GM23338 (cell line): ENCODE measurements around the gene KLHL4. TPM values are rescaled to one million over a fixed set of nuclear protein-coding genes. Genes with fewer than 3 reads are reported as not detected.
"Not testable (repeated sequence)": the region's sequence is repeated elsewhere in the genome, so short reads cannot be mapped to it uniquely, and the experiment has no call there.

Source experiments
- ATAC-seq: fragments of 200-7000 bp; cut with Tn5 transposase; 3 replicates; pipeline ENCODE4 v1.9.1; 2020
- DNase-seq: peaks from one replicate; pipeline ENCODE4 v3.0.0-alpha.2; 2015; ENCODE audit warnings: low spot score
- H2AFZ ChIP-seq: fragments of 200-600 bp; sonication (generic); 2 replicates; pipeline ENCODE4 v1.8.0; 2016; ENCODE audit warnings: antibody characterized with exemption, mild to moderate bottlenecking, moderate library complexity
- H3F3A ChIP-seq: fragments of 200-600 bp; sonication (generic); replicated peaks from 2 replicates; pipeline ENCODE4 v1.8.0; 2017; ENCODE audit warnings: antibody characterized with exemption, mixed run types, low read depth
- H3K27ac ChIP-seq: fragments of 200-600 bp; sonication (generic); 2 replicates; pipeline ENCODE4 v1.6.1; 2016; ENCODE audit warnings: low read depth
- H3K27me3 ChIP-seq: fragments of 200-600 bp; sonication (generic); 2 replicates; pipeline ENCODE4 v1.8.0; 2016; ENCODE audit warnings: mild to moderate bottlenecking, mixed run types, moderate library complexity; ENCODE audit not compliant: insufficient read depth
- H3K36me3 ChIP-seq: fragments of 200-600 bp; sonication (generic); 2 replicates; pipeline ENCODE4 v1.8.0; 2016; ENCODE audit warnings: mild to moderate bottlenecking; ENCODE audit not compliant: insufficient read depth
- H3K4me1 ChIP-seq: fragments of 200-600 bp; sonication (generic); 2 replicates; pipeline ENCODE4 v1.8.0; 2016; ENCODE audit warnings: mild to moderate bottlenecking, moderate library complexity; ENCODE audit not compliant: insufficient read depth
- H3K4me2 ChIP-seq: fragments of 200-600 bp; sonication (generic); 2 replicates; pipeline ENCODE4 v1.7.1; 2017; ENCODE audit warnings: mixed run types
- H3K4me3 ChIP-seq: fragments of 200-600 bp; sonication (generic); 2 replicates; pipeline ENCODE4 v1.6.1; 2016; ENCODE audit warnings: mixed run types
- H3K79me2 ChIP-seq: fragments of 200-600 bp; sonication (generic); replicated peaks from 2 replicates; pipeline ENCODE4 v1.8.0; 2017; ENCODE audit warnings: mild to moderate bottlenecking; ENCODE audit not compliant: insufficient read depth
- H3K9me2 ChIP-seq: fragments of 200-600 bp; sonication (generic); 2 replicates; pipeline ENCODE4 v1.8.0; 2017; ENCODE audit not compliant: insufficient read depth
- H4K20me1 ChIP-seq: fragments of 200-600 bp; sonication (generic); replicated peaks from 2 replicates; pipeline ENCODE4 v1.8.0; 2017; ENCODE audit warnings: mild to moderate bottlenecking; ENCODE audit not compliant: insufficient read depth
- H3K27ac Mint-ChIP-seq: 2 replicates; pipeline ENCODE4 v1.8.0; 2020; ENCODE audit warnings: inconsistent platforms, mild to moderate bottlenecking, moderate library complexity, mixed read lengths
- H3K27me3 Mint-ChIP-seq: 3 replicates; pipeline ENCODE4 v1.8.0; 2022; ENCODE audit warnings: low read depth, mild to moderate bottlenecking, moderate library complexity, mixed read lengths, inconsistent platforms; ENCODE audit not compliant: insufficient read depth, poor library complexity
- H3K36me3 Mint-ChIP-seq: 3 replicates; pipeline ENCODE4 v1.8.0; 2021; ENCODE audit warnings: low read depth, mild to moderate bottlenecking, inconsistent platforms, moderate library complexity, mixed read lengths
- H3K4me1 Mint-ChIP-seq: 3 replicates; pipeline ENCODE4 v1.8.0; 2020; ENCODE audit warnings: mild to moderate bottlenecking, inconsistent platforms, mixed read lengths
- H3K4me3 Mint-ChIP-seq: 3 replicates; pipeline ENCODE4 v1.8.0; 2021; ENCODE audit warnings: moderate library complexity, mild to moderate bottlenecking, inconsistent platforms, mixed read lengths
- H3K9me3 Mint-ChIP-seq: 3 replicates; pipeline ENCODE4 v1.8.0; 2020; ENCODE audit warnings: moderate library complexity, mild to moderate bottlenecking, inconsistent platforms, mixed read lengths
- CREB1 ChIP-seq: fragments of 250-450 bp; sonication (Bioruptor Pico); IDR thresholded peaks from 2 replicates; pipeline ENCODE4 v1.5.0; 2020; ENCODE audit warnings: low read depth, mild to moderate bottlenecking, moderate library complexity
- ETS1 ChIP-seq: IDR thresholded peaks from 2 replicates; pipeline ENCODE4 v1.6.1; 2016; ENCODE audit warnings: antibody characterized with exemption
- EZH2 ChIP-seq: fragments of 200-600 bp; sonication (generic); IDR thresholded peaks from one replicate; pipeline ENCODE4 v1.8.0; 2017; ENCODE audit warnings: antibody characterized with exemption, mild to moderate bottlenecking, low read depth; ENCODE audit not compliant: unreplicated experiment
- EZH2phosphoT487 ChIP-seq: fragments of 200-600 bp; sonication (generic); IDR thresholded peaks from one replicate; pipeline ENCODE4 v1.8.1; 2018; ENCODE audit warnings: antibody characterized with exemption; ENCODE audit not compliant: unreplicated experiment
- JUNB ChIP-seq: IDR thresholded peaks from one replicate; pipeline ENCODE4 v1.6.1; 2016; ENCODE audit warnings: antibody characterized with exemption; ENCODE audit not compliant: unreplicated experiment
- NANOG ChIP-seq: IDR thresholded peaks from 2 replicates; pipeline ENCODE4 v1.6.1; 2016; ENCODE audit warnings: antibody characterized with exemption, borderline replicate concordance
- POLR2AphosphoS5 ChIP-seq: IDR thresholded peaks from 2 replicates; pipeline ENCODE4 v1.6.1; 2016; ENCODE audit warnings: antibody characterized with exemption, low read depth
- ZNF114 ChIP-seq: fragments of 250-450 bp; sonication (Bioruptor Pico); IDR thresholded peaks from 2 replicates; pipeline ENCODE4 v1.5.0; 2020; ENCODE audit warnings: mild to moderate bottlenecking, moderate library complexity
- ZNF331 ChIP-seq: fragments of 250-450 bp; sonication (Bioruptor Pico); IDR thresholded peaks from 2 replicates; pipeline ENCODE4 v1.5.0; 2020; ENCODE audit warnings: low read depth, mild to moderate bottlenecking, moderate library complexity
- ZNF462 ChIP-seq: fragments of 250-450 bp; sonication (Bioruptor Pico); IDR thresholded peaks from 2 replicates; pipeline ENCODE4 v1.5.0; 2020; ENCODE audit warnings: mild to moderate bottlenecking, moderate library complexity
- polyA plus RNA-seq: library from polyadenylated mRNA; unstranded; fragments of >200 nt; fragmentation: Nextera tagmentation; extraction: Ambion mirVana; gene quantifications from 2 replicates; pipeline ENCODE4 v1.2.1, GENCODE V29; 2016
- total RNA-seq: library from RNA; depleted of rRNA; stranded (reverse); fragments of >200 nt; shearing (Covaris generic); gene quantifications from 2 replicates; pipeline ENCODE4 v1.2.3, GENCODE V29; 2014
- TF ChIP-seq, protein P1 (sequence below), 2 experiments: fragments of 200-600 bp in 1 of 2; sonication (generic) in 1 of 2; conservative IDR thresholded peaks; 2 replicates each; pipeline versions ENCODE4 v1.5.1 to v1.6.1; 2016 to 2017; ENCODE audit warnings: antibody characterized with exemption in 2 of 2, low read depth in 2 of 2, mild to moderate bottlenecking in 2 of 2, moderate library complexity in 1 of 2

Gene KLHL4
- total and polyA plus RNA-seq, 2 experiments from 2014 or later, result 1.8 to 6.2 TPM

DNA sequence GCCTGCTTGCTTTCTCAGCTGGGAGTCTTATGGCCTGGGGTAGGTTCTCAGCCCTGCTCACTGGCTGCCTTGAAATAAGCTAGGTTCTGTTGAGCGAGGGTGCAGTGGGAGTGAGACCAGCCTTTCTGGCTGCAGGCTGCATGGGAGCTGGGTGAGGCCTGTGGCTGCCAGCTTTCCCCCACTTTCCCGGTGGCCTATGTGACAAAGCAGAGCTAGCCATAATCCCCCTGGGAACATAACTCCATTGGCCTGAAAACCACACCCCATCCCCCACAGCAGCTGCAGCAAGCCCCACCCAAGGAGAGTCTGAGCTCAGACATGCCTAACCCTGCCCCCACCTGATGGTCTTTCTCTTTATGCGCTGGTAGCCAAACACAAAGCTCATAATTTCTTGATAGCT is 118.9 kb downstream of the KLHL4 start (continued):
- TF ChIP-seq, protein P1, sequence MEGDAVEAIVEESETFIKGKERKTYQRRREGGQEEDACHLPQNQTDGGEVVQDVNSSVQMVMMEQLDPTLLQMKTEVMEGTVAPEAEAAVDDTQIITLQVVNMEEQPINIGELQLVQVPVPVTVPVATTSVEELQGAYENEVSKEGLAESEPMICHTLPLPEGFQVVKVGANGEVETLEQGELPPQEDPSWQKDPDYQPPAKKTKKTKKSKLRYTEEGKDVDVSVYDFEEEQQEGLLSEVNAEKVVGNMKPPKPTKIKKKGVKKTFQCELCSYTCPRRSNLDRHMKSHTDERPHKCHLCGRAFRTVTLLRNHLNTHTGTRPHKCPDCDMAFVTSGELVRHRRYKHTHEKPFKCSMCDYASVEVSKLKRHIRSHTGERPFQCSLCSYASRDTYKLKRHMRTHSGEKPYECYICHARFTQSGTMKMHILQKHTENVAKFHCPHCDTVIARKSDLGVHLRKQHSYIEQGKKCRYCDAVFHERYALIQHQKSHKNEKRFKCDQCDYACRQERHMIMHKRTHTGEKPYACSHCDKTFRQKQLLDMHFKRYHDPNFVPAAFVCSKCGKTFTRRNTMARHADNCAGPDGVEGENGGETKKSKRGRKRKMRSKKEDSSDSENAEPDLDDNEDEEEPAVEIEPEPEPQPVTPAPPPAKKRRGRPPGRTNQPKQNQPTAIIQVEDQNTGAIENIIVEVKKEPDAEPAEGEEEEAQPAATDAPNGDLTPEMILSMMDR (conservative IDR thresholded peaks at IDR 0.05; ENCODE audit: low read depth in 2 of 2), result no peak
- no peak for TF ChIP-seq NANOG
- no peak for TF ChIP-seq JUNB
- TF ChIP-seq EZH2phosphoT487, result no peak
- no peak for TF ChIP-seq POLR2AphosphoS5
- no peak for TF ChIP-seq ZNF114 (CRISPR knock-in tag)
- TF ChIP-seq ETS1, result no peak
- TF ChIP-seq ZNF331, result no peak
- no peak for TF ChIP-seq EZH2
- no peak for TF ChIP-seq CREB1 (CRISPR knock-in tag)

DNA sequence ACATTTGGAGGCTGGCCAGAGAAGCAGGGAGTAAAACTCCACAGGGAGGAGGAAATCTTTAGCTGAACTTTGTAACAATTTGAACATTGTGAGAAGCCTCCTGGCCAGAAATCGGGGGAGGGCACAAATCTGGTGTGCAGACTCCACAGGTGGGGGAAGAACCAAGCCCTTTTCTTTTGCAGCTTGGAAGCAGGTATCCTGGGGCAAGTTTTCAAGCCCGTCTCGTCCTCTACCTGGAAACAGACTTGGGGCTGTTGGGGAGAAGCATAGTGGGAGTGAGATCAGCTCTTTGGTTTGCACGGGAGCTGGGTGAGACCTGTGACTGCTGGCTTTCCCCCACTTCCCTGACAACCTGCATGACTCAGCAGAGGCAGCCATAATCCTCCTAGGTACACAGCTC is 123.8 kb downstream of the KLHL4 start:
- H3K4me3 ChIP-seq, H3K9me2 ChIP-seq, H3K27ac ChIP-seq, H3K36me3 ChIP-seq, H3K27me3 Mint-ChIP-seq, H3K27ac Mint-ChIP-seq, H3K27me3 ChIP-seq, DNase-seq, H3K4me1 ChIP-seq, H3K4me2 ChIP-seq, H2AFZ ChIP-seq, H3F3A ChIP-seq, H3K79me2 ChIP-seq, H4K20me1 ChIP-seq, H3K4me1 Mint-ChIP-seq, ATAC-seq, H3K4me3 Mint-ChIP-seq: not testable (repeated sequence)
- Mint-ChIP-seq H3K9me3 (peaks cover 57% of the 10 kb centered on the region), H3K36me3 (peaks cover 95% of the 10 kb centered on the region)

DNA sequence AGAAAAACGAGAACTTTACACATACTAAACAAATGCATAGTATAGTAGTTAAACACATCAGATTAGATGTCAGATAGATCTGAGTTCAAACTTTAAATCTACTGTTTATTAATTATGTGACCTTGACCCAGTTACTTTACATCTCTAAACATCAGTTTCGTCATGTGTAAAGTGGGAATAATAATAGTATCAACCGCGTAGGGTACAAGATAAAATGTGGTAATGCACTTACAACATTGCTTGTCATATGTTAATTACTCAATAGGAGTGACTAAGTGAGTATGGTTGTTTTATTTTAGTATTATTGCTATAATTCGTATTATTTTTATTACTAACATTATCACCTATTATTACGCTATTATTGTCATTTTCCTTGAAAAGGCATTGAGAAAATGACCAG is 144.2 kb downstream of the KLHL4 start:
- Mint-ChIP-seq H3K27ac (no peak overlapping the region), H3K4me3 (no peak overlapping the region), H3K4me1 (peaks cover 8% of the 10 kb centered on the region; the same call in 2 of the 3 replicates), H3K36me3 (no peaks in the 10 kb centered on the region; the same call in 2 of the 3 replicates), H3K27me3 (no peaks in the 10 kb centered on the region), H3K9me3 (no peaks in the 10 kb centered on the region)
- Histone ChIP-seq H3K4me3 (no peak overlapping the region), H3K36me3 (no peaks in the 10 kb centered on the region), H3K27ac (no peak overlapping the region), H3K79me2 (no peaks in the 10 kb centered on the region), H3K27me3 (no peaks in the 10 kb centered on the region), H3K4me2 (no peak overlapping the region), H2AFZ (no peak overlapping the region), H4K20me1 (no peaks in the 10 kb centered on the region), H3K4me1 (peaks cover 6% of the 10 kb centered on the region; the same call in 1 of the 2 replicates), H3F3A (no peaks in the 10 kb centered on the region), H3K9me2 (no peaks in the 10 kb centered on the region)
- DNase-seq, result no peak
- no peak for ATAC-seq
- TF ChIP-seq ZNF462 (CRISPR knock-in tag) (no peak), JUNB (no peak), EZH2 (no peak)
